ENCODE results near the gene OTUD5. TPM values are rescaled to one million over a fixed set of nuclear protein-coding genes. Genes with fewer than 3 reads are reported as not detected.

Gene OTUD5, protein sequence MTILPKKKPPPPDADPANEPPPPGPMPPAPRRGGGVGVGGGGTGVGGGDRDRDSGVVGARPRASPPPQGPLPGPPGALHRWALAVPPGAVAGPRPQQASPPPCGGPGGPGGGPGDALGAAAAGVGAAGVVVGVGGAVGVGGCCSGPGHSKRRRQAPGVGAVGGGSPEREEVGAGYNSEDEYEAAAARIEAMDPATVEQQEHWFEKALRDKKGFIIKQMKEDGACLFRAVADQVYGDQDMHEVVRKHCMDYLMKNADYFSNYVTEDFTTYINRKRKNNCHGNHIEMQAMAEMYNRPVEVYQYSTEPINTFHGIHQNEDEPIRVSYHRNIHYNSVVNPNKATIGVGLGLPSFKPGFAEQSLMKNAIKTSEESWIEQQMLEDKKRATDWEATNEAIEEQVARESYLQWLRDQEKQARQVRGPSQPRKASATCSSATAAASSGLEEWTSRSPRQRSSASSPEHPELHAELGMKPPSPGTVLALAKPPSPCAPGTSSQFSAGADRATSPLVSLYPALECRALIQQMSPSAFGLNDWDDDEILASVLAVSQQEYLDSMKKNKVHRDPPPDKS
- total RNA-seq (10 to 100 TPM; 38.1 to 41.7 TPM), polyA plus RNA-seq (ENCODE audit: insufficient read length in 6 of 6) (10 to 100 TPM; 56.4 to 60.4 (median 59.6) TPM)
- long read RNA-seq, donor 1, partial matches to known transcripts, result 0 of 4 reads
- long read RNA-seq, donor 1, other reads (novel, unspliced or antisense), result 0 of 4 reads
- long read RNA-seq, donor 2, transcript OTUD5-202 (9 exons, 2,692 nt), result major isoform, 6 of 7 reads
- long read RNA-seq, donor 2, partial matches to known transcripts, result 0 of 7 reads
- long read RNA-seq, donor 2, other reads (novel, unspliced or antisense), result 0 of 7 reads
- long read RNA-seq, donor 3, partial matches to known transcripts, result 0 of 3 reads
- long read RNA-seq, donor 3, other reads (novel, unspliced or antisense), result 0 of 3 reads
- long read RNA-seq, donor 4, partial matches to known transcripts, result 2 of 8 reads
- long read RNA-seq, donor 4, other reads (novel, unspliced or antisense), result 6 of 8 reads
- long read RNA-seq, donor 5, partial matches to known transcripts, result 12 of 17 reads
- long read RNA-seq, donor 5, other reads (novel, unspliced or antisense), result 0 of 17 reads
- long read RNA-seq, donor 6, partial matches to known transcripts, result 0 of 1 reads
- long read RNA-seq, donor 6, other reads (novel, unspliced or antisense), result 0 of 1 reads
- long read RNA-seq, donor 7, partial matches to known transcripts, result 0 of 3 reads
- long read RNA-seq, donor 7, other reads (novel, unspliced or antisense), result 0 of 3 reads
- long read RNA-seq, donor 8, transcript OTUD5-202 (9 exons, 2,692 nt), result major isoform, 6 of 6 reads
- long read RNA-seq, donor 8, partial matches to known transcripts, result 0 of 6 reads
- long read RNA-seq, donor 8, other reads (novel, unspliced or antisense), result 0 of 6 reads
- long read RNA-seq, donor 9, result 0 reads
- long read RNA-seq, donor 10, partial matches to known transcripts, result 0 of 5 reads
- long read RNA-seq, donor 10, other reads (novel, unspliced or antisense), result 4 of 5 reads
- long read RNA-seq, donor 11, transcript OTUD5-202 (9 exons, 2,692 nt), result major isoform, 6 of 12 reads
- long read RNA-seq, donor 11, partial matches to known transcripts, result 6 of 12 reads
- long read RNA-seq, donor 11, other reads (novel, unspliced or antisense), result 0 of 12 reads
- long read RNA-seq, donor 12, partial matches to known transcripts, result 0 of 5 reads
- long read RNA-seq, donor 12, other reads (novel, unspliced or antisense), result 0 of 5 reads

DNA sequence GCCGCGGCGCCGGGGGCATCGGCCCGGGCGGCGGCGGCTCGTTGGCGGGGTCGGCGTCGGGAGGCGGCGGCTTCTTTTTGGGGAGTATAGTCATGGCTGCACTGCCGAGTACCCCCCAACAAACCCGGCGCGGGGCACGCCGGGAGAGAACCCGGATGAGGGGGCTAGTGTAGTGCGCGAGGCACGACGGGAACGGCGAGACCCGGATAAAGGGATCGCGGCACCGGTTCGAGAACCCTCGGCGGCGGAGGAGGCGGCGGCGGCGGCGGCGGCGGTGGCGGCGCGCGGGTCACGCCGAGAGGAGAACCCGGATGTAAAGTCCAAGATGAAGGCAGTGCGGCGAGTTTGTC lies at the start of gene OTUD5:
Gene OTUD5 (minus strand): TSS at position 131 of the 350 bp plus-strand sequence. CDS start 37 bp downstream, at position 94.
- peak; percentile 24 for ATAC-seq
- Histone ChIP-seq H3K4me1 (peaks cover 0 to 48% of the 10 kb centered on the region in 2 donors), H3K9me3 (no peaks in the 10 kb centered on the region), H3K36me3 (peaks cover 0 to 4% of the 10 kb centered on the region in 2 donors), H3K4me3 (peak within 1 kb of the TSS; percentile 50 to 61), H3K27me3 (no peaks in the 10 kb centered on the region), H3K27ac (peak within 1 kb of the TSS; percentile 93 to 99)
- peak in 3 of 4 donors; percentile 55 to 84 (median 61) for DNase-seq
- TF ChIP-seq, protein P1, sequence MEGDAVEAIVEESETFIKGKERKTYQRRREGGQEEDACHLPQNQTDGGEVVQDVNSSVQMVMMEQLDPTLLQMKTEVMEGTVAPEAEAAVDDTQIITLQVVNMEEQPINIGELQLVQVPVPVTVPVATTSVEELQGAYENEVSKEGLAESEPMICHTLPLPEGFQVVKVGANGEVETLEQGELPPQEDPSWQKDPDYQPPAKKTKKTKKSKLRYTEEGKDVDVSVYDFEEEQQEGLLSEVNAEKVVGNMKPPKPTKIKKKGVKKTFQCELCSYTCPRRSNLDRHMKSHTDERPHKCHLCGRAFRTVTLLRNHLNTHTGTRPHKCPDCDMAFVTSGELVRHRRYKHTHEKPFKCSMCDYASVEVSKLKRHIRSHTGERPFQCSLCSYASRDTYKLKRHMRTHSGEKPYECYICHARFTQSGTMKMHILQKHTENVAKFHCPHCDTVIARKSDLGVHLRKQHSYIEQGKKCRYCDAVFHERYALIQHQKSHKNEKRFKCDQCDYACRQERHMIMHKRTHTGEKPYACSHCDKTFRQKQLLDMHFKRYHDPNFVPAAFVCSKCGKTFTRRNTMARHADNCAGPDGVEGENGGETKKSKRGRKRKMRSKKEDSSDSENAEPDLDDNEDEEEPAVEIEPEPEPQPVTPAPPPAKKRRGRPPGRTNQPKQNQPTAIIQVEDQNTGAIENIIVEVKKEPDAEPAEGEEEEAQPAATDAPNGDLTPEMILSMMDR (IDR thresholded peaks at IDR 0.05), result no peak
- intact Hi-C loops (cut with DNase I), result no loop called here

DNA sequence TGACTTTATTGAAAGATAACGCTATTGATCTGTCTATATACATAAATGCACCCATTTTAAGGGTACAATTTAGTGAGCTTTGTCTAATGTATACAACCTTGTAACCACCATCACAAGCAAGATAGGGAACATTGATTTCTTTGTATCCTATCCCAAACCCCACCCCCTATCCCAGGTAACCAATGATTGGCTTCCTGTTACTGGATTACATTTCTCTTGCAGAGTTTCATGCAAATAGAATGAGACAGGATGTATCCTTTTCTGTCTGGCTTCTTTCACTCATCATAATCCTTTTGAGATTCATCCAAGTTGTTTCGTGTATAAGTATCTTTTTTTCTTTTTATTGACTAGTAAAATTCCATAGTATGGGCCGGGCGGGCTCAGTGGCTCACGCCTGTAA lies 46.3 kb upstream of the OTUD5 start:
- no peak for DNase-seq
- H3K27ac ChIP-seq, result no peak overlapping the region
- H3K36me3 ChIP-seq, result peaks cover 0 to 7% of the 10 kb centered on the region in 2 donors
- intact Hi-C loops (cut with DNase I), result no loop called here
- peaks cover 0 to 5% of the 10 kb centered on the region in 2 donors for H3K4me1 ChIP-seq
- no peaks in the 10 kb centered on the region for H3K27me3 ChIP-seq
- no peak for ATAC-seq
- no peaks in the 10 kb centered on the region for H3K9me3 ChIP-seq
- no peak overlapping the region for H3K4me3 ChIP-seq
- TF ChIP-seq, protein P1 (IDR thresholded peaks at IDR 0.05), result no peak

DNA sequence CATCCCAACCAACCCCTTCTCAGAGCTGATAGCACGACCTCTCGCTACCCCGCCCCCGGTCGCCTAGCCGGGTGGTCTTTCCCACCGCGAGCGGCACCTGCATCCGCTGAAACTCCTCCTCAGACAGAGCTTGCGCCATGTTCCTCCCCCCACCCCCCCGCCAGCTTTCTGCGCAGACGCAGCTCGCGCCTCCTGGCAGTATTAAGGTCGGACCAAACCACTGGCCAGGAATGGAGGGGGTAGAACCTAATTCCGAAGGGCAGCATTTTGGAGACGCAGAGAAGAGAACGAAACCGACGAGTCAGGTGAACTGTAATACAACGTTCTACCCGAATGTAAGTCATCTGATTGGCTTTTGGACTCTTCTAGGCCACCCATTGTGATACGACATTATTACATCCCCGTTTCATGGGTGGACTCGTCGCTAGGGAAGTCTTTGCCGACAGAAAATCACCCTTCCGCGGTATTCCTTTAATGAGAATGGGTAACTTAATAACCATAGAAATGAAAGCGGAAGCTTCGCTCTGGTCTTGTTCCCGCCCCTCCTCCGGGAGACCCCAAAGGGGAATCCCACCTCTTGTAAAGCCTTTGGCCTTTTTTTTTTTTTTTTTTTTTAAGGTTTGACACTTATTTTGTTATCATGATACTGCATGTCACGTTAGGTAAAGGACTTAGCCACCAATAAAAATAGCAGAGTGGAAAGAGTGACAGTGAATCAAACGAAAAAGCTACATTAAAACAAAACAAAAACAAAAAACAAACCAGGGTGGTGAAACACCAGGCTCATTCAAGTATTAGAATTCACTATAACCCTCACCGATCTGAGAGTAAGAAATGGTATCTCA lies 44.9 kb upstream of the OTUD5 start, which contains the start of gene GRIPAP1:
Gene GRIPAP1 (minus strand): TSS at position 174 of the 845 bp plus-strand sequence. CDS start 35 bp downstream, at position 139.
- Histone ChIP-seq H3K4me1 (peaks cover 0 to 5% of the 10 kb centered on the region in 2 donors), H3K4me3 (peak within 1 kb of the TSS; percentile 50 to 62), H3K36me3 (peaks cover 0 to 17% of the 10 kb centered on the region in 2 donors), H3K27me3 (no peaks in the 10 kb centered on the region), H3K27ac (peak within 1 kb of the TSS; percentile 89 to 91), H3K9me3 (no peaks in the 10 kb centered on the region)
- intact Hi-C loops (cut with DNase I), result no loop called here
- ATAC-seq, result peak; percentile 96
- TF ChIP-seq, protein P1 (IDR thresholded peaks at IDR 0.05), result no peak
- DNase-seq, result peak; percentile 71 to 89 (median 86)
